ENCODE measurements around the gene TTC19.
"Not testable (repeated sequence)": the region's sequence is repeated elsewhere in the genome, so short reads cannot be mapped to it uniquely, and the experiment has no call there.

Gene TTC19

GRCh38 chr17:15973834-15974233 lies 25.8 kb upstream of the TTC19 start:
- DNase-seq: no peak

- no peak for DNase-seq
Measured at GRCh38 chr17:15977894-15978293, 21.7 kb upstream of the TTC19 start.

- DNase-seq: no peak
Measured at GRCh38 chr17:15978606-15979005, 21.0 kb upstream of the TTC19 start.

GRCh38 chr17:15979013-15979412 lies 20.6 kb upstream of the TTC19 start:
- not testable (repeated sequence) for DNase-seq

- no peak for DNase-seq
Measured at GRCh38 chr17:15981208-15981607, 18.4 kb upstream of the TTC19 start.

- no peak for DNase-seq
Measured at GRCh38 chr17:15981646-15982580, 17.7 kb upstream of the TTC19 start.

- no peak for DNase-seq
Measured at GRCh38 chr17:15996322-15996721, 3.3 kb upstream of the TTC19 start.

GRCh38 chr17:15998031-15998562 lies 1.5 kb upstream of the TTC19 start:
- no peak for DNase-seq

GRCh38 chr17:15999974-16000827 lies 577 bp downstream of the TTC19 start:
- DNase-seq: no peak

GRCh38 chr17:16001226-16001897 lies 1.7 kb downstream of the TTC19 start:
- DNase-seq: no peak

GRCh38 chr17:16002708-16003260 lies 3.2 kb downstream of the TTC19 start:
- no peak for DNase-seq

- DNase-seq: no peak
Measured at GRCh38 chr17:16003841-16004240, 4.2 kb downstream of the TTC19 start.

GRCh38 chr17:16005636-16006035 lies 6.0 kb downstream of the TTC19 start:
- DNase-seq: no peak

- no peak for DNase-seq
Measured at GRCh38 chr17:16007439-16007838, 7.8 kb downstream of the TTC19 start.

- DNase-seq: no peak
Measured at GRCh38 chr17:16013943-16014407, 14.4 kb downstream of the TTC19 start.

- no peak for DNase-seq
Measured at GRCh38 chr17:16019347-16019746, 19.7 kb downstream of the TTC19 start.

GRCh38 chr17:16023881-16024280 lies 24.3 kb downstream of the TTC19 start:
- DNase-seq: no peak

GRCh38 chr17:16025202-16025601 lies 25.6 kb downstream of the TTC19 start:
- no peak for DNase-seq

- DNase-seq: no peak
Measured at GRCh38 chr17:16026895-16027294, 27.3 kb downstream of the TTC19 start.

GRCh38 chr17:16027708-16028584 lies 28.3 kb downstream of the TTC19 start:
- DNase-seq: no peak

- DNase-seq: no peak
Measured at GRCh38 chr17:16033729-16034349, 34.2 kb downstream of the TTC19 start.
